Measurements from ENCODE around the gene ZFAND2A.
"Not testable (repeated sequence)": the region's sequence is repeated elsewhere in the genome, so short reads cannot be mapped to it uniquely, and the experiment has no call there.

Gene ZFAND2A

GRCh38 chr7:1121886-1122831 lies 37.8 kb downstream of the ZFAND2A start:
- no peak for DNase-seq

- DNase-seq = no peak
These were observed 38.5 kb downstream of the ZFAND2A start for GRCh38 chr7:1121476-1121875.

GRCh38 chr7:1120791-1121190 lies 39.2 kb downstream of the ZFAND2A start:
- DNase-seq = no peak

GRCh38 chr7:1119201-1119600 lies 40.8 kb downstream of the ZFAND2A start:
- no peak for DNase-seq

- no peak for DNase-seq
These were observed 42.6 kb downstream of the ZFAND2A start for GRCh38 chr7:1117321-1117928.

GRCh38 chr7:1116383-1117008 lies 43.5 kb downstream of the ZFAND2A start:
- not testable (repeated sequence) for DNase-seq

GRCh38 chr7:1115171-1116045 lies 44.6 kb downstream of the ZFAND2A start:
- not testable (repeated sequence) for DNase-seq

- no peak for DNase-seq
These were observed 45.5 kb downstream of the ZFAND2A start for GRCh38 chr7:1114505-1114904.

GRCh38 chr7:1114088-1114487 lies 45.9 kb downstream of the ZFAND2A start:
- DNase-seq = no peak

- DNase-seq = no peak
These were observed 46.5 kb downstream of the ZFAND2A start for GRCh38 chr7:1113548-1113885.

GRCh38 chr7:1112625-1113547 lies 47.1 kb downstream of the ZFAND2A start:
- no peak for DNase-seq

GRCh38 chr7:1112109-1112508 lies 47.9 kb downstream of the ZFAND2A start:
- DNase-seq = no peak

- DNase-seq = no peak
These were observed 48.8 kb downstream of the ZFAND2A start for GRCh38 chr7:1111156-1111555.

- no peak for DNase-seq
These were observed 49.6 kb downstream of the ZFAND2A start for GRCh38 chr7:1110358-1110757.

- no peak for DNase-seq
These were observed 50.2 kb downstream of the ZFAND2A start for GRCh38 chr7:1109581-1110310.

GRCh38 chr7:1108264-1108920 lies 51.6 kb downstream of the ZFAND2A start:
- no peak for DNase-seq

- DNase-seq = no peak
These were observed 53.1 kb downstream of the ZFAND2A start for GRCh38 chr7:1106793-1107421.

- DNase-seq = no peak
These were observed 53.8 kb downstream of the ZFAND2A start for GRCh38 chr7:1106063-1106792.

GRCh38 chr7:1105189-1105588 lies 54.8 kb downstream of the ZFAND2A start:
- no peak for DNase-seq
